ENCODE measurements around the gene ATG16L2. TPM values are rescaled to one million over a fixed set of nuclear protein-coding genes. Genes with fewer than 3 reads are reported as not detected.

The ATG16L2 gene
- total RNA-seq, 1 donor from 2014 or later, result 104 TPM

- Histone ChIP-seq H3K36me3 (peaks cover 31% of the 10 kb centered on the region), H3K27ac (no peak overlapping the region), H3K9me3 (no peaks in the 10 kb centered on the region), H3K27me3 (ENCODE audit: low read depth) (no peaks in the 10 kb centered on the region), H3K4me3 (no peak overlapping the region), H3K4me1 (no peaks in the 10 kb centered on the region)
- TF ChIP-seq, protein P1, sequence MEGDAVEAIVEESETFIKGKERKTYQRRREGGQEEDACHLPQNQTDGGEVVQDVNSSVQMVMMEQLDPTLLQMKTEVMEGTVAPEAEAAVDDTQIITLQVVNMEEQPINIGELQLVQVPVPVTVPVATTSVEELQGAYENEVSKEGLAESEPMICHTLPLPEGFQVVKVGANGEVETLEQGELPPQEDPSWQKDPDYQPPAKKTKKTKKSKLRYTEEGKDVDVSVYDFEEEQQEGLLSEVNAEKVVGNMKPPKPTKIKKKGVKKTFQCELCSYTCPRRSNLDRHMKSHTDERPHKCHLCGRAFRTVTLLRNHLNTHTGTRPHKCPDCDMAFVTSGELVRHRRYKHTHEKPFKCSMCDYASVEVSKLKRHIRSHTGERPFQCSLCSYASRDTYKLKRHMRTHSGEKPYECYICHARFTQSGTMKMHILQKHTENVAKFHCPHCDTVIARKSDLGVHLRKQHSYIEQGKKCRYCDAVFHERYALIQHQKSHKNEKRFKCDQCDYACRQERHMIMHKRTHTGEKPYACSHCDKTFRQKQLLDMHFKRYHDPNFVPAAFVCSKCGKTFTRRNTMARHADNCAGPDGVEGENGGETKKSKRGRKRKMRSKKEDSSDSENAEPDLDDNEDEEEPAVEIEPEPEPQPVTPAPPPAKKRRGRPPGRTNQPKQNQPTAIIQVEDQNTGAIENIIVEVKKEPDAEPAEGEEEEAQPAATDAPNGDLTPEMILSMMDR (IDR thresholded peaks at IDR 0.05), result no peak
- no peak for ATAC-seq
- no peak for DNase-seq
- intact Hi-C loops (cut with DNase I), result no loop called here
These were observed 56.9 kb downstream of the ATG16L2 start for GRCh38 chr11:72871119-72871518.

DNA sequence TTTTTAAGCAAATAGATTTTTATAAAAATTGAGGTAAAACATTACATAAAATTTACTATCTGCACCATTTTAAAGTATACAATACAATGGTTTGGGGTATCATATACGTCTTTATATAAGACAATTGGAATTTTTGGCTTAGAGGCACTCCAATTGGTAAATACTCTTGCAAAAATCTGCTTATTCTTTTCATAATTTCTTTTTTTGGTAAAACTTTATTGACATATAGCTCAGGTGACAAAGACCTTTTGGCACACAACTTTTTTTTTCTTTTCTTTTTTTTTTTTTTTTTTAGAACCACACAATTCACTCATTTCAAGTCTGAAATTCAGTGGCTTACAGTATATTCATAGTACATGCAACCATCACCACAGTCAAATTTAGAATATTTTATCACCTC lies 57.8 kb downstream of the ATG16L2 start:
- intact Hi-C loops (cut with DNase I), result no loop called here

GRCh38 chr11:72875736-72876135 lies 61.5 kb downstream of the ATG16L2 start:
- intact Hi-C loops (cut with DNase I), result no loop called here
- Histone ChIP-seq H3K4me3 (no peak overlapping the region), H3K36me3 (peaks cover 10% of the 10 kb centered on the region), H3K4me1 (no peaks in the 10 kb centered on the region), H3K27me3 (ENCODE audit: low read depth) (no peaks in the 10 kb centered on the region), H3K9me3 (no peaks in the 10 kb centered on the region), H3K27ac (no peak overlapping the region)
- TF ChIP-seq, protein P1 (IDR thresholded peaks at IDR 0.05), result no peak
- ATAC-seq (no peak), DNase-seq (no peak)

More for the DNA sequence above, 57.8 kb downstream of the ATG16L2 start:
- no peak overlapping the region for H3K4me3 ChIP-seq
- TF ChIP-seq, protein P1 (IDR thresholded peaks at IDR 0.05), result no peak
- H3K27me3 ChIP-seq (ENCODE audit: low read depth), result no peaks in the 10 kb centered on the region
- H3K27ac ChIP-seq, result no peak overlapping the region
- H3K36me3 ChIP-seq, result peaks cover 27% of the 10 kb centered on the region
- no peak for DNase-seq
- no peak for ATAC-seq
- H3K9me3 ChIP-seq, result no peaks in the 10 kb centered on the region
- no peaks in the 10 kb centered on the region for H3K4me1 ChIP-seq

DNA sequence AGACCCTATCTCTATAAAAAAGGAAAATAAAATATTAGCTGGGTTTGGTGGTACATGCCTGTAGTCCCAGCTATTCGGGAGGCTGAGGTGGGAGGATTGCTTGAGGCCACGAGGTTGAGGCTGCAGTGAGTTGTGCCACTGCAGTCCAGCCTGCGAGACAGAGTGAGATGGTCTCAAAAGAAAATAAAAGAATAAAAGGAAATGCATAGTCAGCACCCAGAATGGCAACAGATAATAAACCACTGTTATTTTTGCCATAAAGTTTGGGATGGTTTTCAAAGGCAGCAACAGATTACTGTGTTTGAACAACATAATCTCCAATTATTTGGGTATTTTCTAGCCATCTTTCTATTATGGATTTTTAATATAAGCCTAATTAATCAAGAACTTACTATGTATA lies 61.9 kb downstream of the ATG16L2 start:
- no peaks in the 10 kb centered on the region for H3K9me3 ChIP-seq
- H3K4me3 ChIP-seq, result no peak overlapping the region
- H3K27ac ChIP-seq, result no peak overlapping the region
- no peaks in the 10 kb centered on the region for H3K27me3 ChIP-seq (ENCODE audit: low read depth)
- no peak for DNase-seq
- peaks cover 10% of the 10 kb centered on the region for H3K36me3 ChIP-seq
- H3K4me1 ChIP-seq, result no peaks in the 10 kb centered on the region
- no peak for ATAC-seq
- TF ChIP-seq, protein P1 (IDR thresholded peaks at IDR 0.05), result no peak
- intact Hi-C loops (cut with DNase I), result no loop called here

Small RNAs within 50 kb of the gene (microRNA-seq; reads per million reads assigned to microRNA genes)
- gene MIR4692 (ENCODE audit: borderline number of aligned reads), result not detected

Other genes starting within 250 kb of the ATG16L2 start
- 19.5 TPM for gene PDE2A, start 140.0 kb upstream of the ATG16L2 start, total RNA-seq
- gene ARAP1, start 62.0 kb upstream of the ATG16L2 start, total RNA-seq, result 276 TPM
- 126 TPM for gene STARD10, start 20.4 kb upstream of the ATG16L2 start, total RNA-seq